ENCODE results near the gene ITPR2. TPM values are rescaled to one million over a fixed set of nuclear protein-coding genes. Genes with fewer than 3 reads are reported as not detected.

ITPR2 gene
- total RNA-seq, 4 donors from 2014 or later, result 32.6 to 49.8 (median 39.9) TPM

DNA sequence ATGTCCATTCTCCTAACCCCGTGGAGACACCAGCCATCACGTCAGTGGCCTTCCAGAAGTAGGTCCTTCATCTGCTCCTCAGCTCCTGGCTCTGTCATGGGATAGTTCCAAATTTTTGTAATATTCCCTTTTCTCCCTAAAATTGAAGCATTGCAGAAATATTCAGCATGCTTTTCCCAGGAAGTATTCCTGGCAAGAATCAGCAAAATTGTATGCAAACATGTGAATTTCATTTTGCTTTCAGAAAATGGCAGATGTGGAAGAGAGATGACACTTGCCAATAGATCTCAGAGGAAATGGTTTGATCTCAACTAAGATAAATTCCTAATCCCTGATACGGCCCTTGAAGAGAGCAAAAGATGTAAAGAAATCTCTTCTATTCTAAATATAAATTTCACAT, 298.9 kb downstream of the ITPR2 start:
- Histone ChIP-seq H3K27me3 (no peaks in the 10 kb centered on the region), H3K36me3 (no peaks in the 10 kb centered on the region), H3K27ac (no peak overlapping the region), H3K4me1 (no peaks in the 10 kb centered on the region), H3K9me3 (no peaks in the 10 kb centered on the region), H3K4me3 (no peak overlapping the region)
- WGBS, 2 donors, result 80 to 83% methylated on average over 3 of the region's 3 CpGs
- no peak for TF ChIP-seq POLR2A (IDR thresholded peaks at IDR 0.05)
- TF ChIP-seq CTCF (IDR thresholded peaks at IDR 0.05), result no peak
- TF ChIP-seq EP300 (IDR thresholded peaks at IDR 0.05), result no peak
- no peak for DNase-seq (ENCODE audit: low spot score in 2 of 2)

- H3K4me1 ChIP-seq, result no peaks in the 10 kb centered on the region
- no peaks in the 10 kb centered on the region for H3K36me3 ChIP-seq
- 79 to 85% methylated on average over 3 of the region's 3 CpGs for WGBS, 2 donors
- no peak for DNase-seq (ENCODE audit: low spot score in 2 of 2)
- no peak overlapping the region for H3K4me3 ChIP-seq
- TF ChIP-seq EP300 (IDR thresholded peaks at IDR 0.05), result no peak
- no peak for TF ChIP-seq CTCF (IDR thresholded peaks at IDR 0.05)
- no peak for TF ChIP-seq POLR2A (IDR thresholded peaks at IDR 0.05)
- no peaks in the 10 kb centered on the region for H3K27me3 ChIP-seq
- H3K27ac ChIP-seq, result no peak overlapping the region
- H3K9me3 ChIP-seq, result no peaks in the 10 kb centered on the region
Observed at GRCh38 chr12:26533211-26533610, 299.8 kb downstream of the ITPR2 start.

- peaks cover 0 to 19% (median 4%) of the 10 kb centered on the region in 4 donors for H3K9me3 ChIP-seq
- no peaks in the 10 kb centered on the region for H3K27me3 ChIP-seq
- H3K36me3 ChIP-seq, result peaks cover 0 to 25% (median 0%) of the 10 kb centered on the region in 3 donors
- no peaks in the 10 kb centered on the region for H3K4me1 ChIP-seq
- no peak for DNase-seq (ENCODE audit: low spot score in 2 of 2)
- TF ChIP-seq CTCF (IDR thresholded peaks at IDR 0.05) (no peak), EP300 (IDR thresholded peaks at IDR 0.05) (no peak), POLR2A (IDR thresholded peaks at IDR 0.05) (no peak)
- H3K4me3 ChIP-seq, result no peak overlapping the region
- 76% methylated on average over 1 of the region's 1 CpG for WGBS, 2 donors
- H3K27ac ChIP-seq, result no peak overlapping the region
Observed at GRCh38 chr12:26530461-26530860, 302.5 kb downstream of the ITPR2 start.

GRCh38 chr12:26528943-26529342, 304.1 kb downstream of the ITPR2 start:
- no peak for TF ChIP-seq EP300 (IDR thresholded peaks at IDR 0.05)
- H3K27me3 ChIP-seq, result no peaks in the 10 kb centered on the region
- no peak for DNase-seq (ENCODE audit: low spot score in 2 of 2)
- no peak overlapping the region for H3K4me3 ChIP-seq
- peaks cover 0 to 27% (median 7%) of the 10 kb centered on the region in 4 donors for H3K9me3 ChIP-seq
- peaks cover 0 to 26% (median 0%) of the 10 kb centered on the region in 3 donors for H3K36me3 ChIP-seq
- H3K27ac ChIP-seq, result no peak overlapping the region
- peaks cover 0 to 2% (median 0%) of the 10 kb centered on the region in 4 donors for H3K4me1 ChIP-seq
- WGBS, 2 donors, result 89 to 94% methylated on average over 1 of the region's 1 CpG

- DNase-seq (ENCODE audit: low spot score in 2 of 2), result no peak
- Histone ChIP-seq H3K36me3 (peaks cover 0 to 26% (median 0%) of the 10 kb centered on the region in 3 donors), H3K27ac (no peak overlapping the region), H3K27me3 (no peaks in the 10 kb centered on the region), H3K9me3 (peaks cover 0 to 27% (median 7%) of the 10 kb centered on the region in 4 donors), H3K4me3 (no peak overlapping the region), H3K4me1 (peaks cover 0 to 13% (median 6%) of the 10 kb centered on the region in 4 donors)
- WGBS, 2 donors, result 92 to 95% methylated on average over 4 of the region's 4 CpGs
- TF ChIP-seq POLR2A (IDR thresholded peaks at IDR 0.05) (no peak), CTCF (IDR thresholded peaks at IDR 0.05) (no peak), EP300 (IDR thresholded peaks at IDR 0.05) (no peak)
Observed at GRCh38 chr12:26527682-26528081, 305.3 kb downstream of the ITPR2 start.

All from tibial nerve (tissue), 4 donors.